Urinary bladder (tissue), 4 donors: ENCODE measurements around the gene HECTD4. TPM values are rescaled to one million over a fixed set of nuclear protein-coding genes. Genes with fewer than 3 reads are reported as not detected.
"Not testable (repeated sequence)": the region's sequence is repeated elsewhere in the genome, so short reads cannot be mapped to it uniquely, and the experiment has no call there.

Source experiments
- DNase-seq: peaks from one replicate; pipeline ENCODE4 v3.0.0-alpha.2; 2015; ENCODE audit errors: extremely low spot score
- H3K27ac ChIP-seq: one replicate; pipeline ENCODE4 v1.5.1; 2013; ENCODE audit warnings: low read depth, mild to moderate bottlenecking, moderate library complexity
- H3K36me3 ChIP-seq: one replicate; pipeline ENCODE4 v1.6.1; 2013; ENCODE audit warnings: mild to moderate bottlenecking, moderate library complexity; ENCODE audit not compliant: insufficient read depth
- H3K4me1 ChIP-seq: one replicate; pipeline ENCODE4 v1.6.1; 2013; ENCODE audit warnings: mild to moderate bottlenecking, moderate library complexity; ENCODE audit not compliant: insufficient read depth
- H3K4me3 ChIP-seq: one replicate; pipeline ENCODE4 v1.5.1; 2013; ENCODE audit warnings: low read depth, low read length
- WGBS: extraction: QIAGEN DNeasy Blood & Tissue Kit; methylation state at CpG from one replicate; pipeline ENCODE4 v1.1.7; 2013; 5-methylcytosine and 5-hydroxymethylcytosine counted together
- polyA plus RNA-seq: library from polyadenylated mRNA; stranded (reverse); fragments of 200-250 nt; gene quantifications from one replicate; pipeline ENCODE4 v1.2.3, GENCODE V29; 2013
- total RNA-seq: library from RNA; depleted of rRNA; stranded (reverse); fragments of >200 nt; gene quantifications from one replicate; pipeline ENCODE4 v1.2.3, GENCODE V29; 2014
- donor health status: healthy with polysubstance abuse.
- donor health status: healthy.

Gene HECTD4
- total RNA-seq (87.2 TPM), polyA plus RNA-seq (8.6 TPM)

- peak; percentile 58 for DNase-seq
- Histone ChIP-seq H3K4me3 (peak within 1 kb of the TSS; percentile 98), H3K36me3 (no peaks in the 10 kb centered on the region), H3K27ac (peak within 1 kb of the TSS; percentile 80), H3K4me1 (no peaks in the 10 kb centered on the region)
- WGBS, result 38% methylated on average over 106 of the region's 106 CpGs
These were observed at the start of gene HECTD4 for GRCh38 chr12:112381883-112382796. Gene HECTD4 (minus strand): TSS chr12:112382431. CDS start chr12:112382128, 303 bp downstream.

- H3K36me3 ChIP-seq, result no peaks in the 10 kb centered on the region
- no peak for DNase-seq
- H3K27ac ChIP-seq, result no peak overlapping the region
- WGBS, result 88% methylated on average over 3 of the region's 3 CpGs
- H3K4me3 ChIP-seq, result no peak overlapping the region
- no peaks in the 10 kb centered on the region for H3K4me1 ChIP-seq
These were observed 49.7 kb upstream of the HECTD4 start for GRCh38 chr12:112431965-112432364.

DNA sequence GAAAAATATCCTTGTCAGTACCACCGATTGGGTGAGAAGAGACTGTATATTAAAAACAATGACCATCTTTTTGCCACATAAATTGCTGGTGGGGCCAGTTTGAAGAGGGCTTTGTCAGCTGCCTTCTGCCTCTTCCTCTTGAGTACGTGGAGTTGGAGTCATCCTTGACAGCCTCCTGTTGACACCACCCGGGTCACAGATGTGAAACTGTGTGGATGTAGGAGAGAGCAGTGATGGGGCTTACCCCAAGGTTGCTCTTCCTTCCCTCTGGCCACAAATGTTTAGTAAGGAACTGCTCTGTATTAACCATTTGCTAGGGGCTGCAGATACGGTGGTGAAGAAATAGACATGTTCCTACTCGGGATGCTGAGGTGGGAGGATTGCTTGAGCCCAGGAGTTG, 48.7 kb upstream of the HECTD4 start:
- DNase-seq, result no peak
- H3K36me3 ChIP-seq, result no peaks in the 10 kb centered on the region
- H3K4me1 ChIP-seq, result no peaks in the 10 kb centered on the region
- H3K4me3 ChIP-seq, result no peak overlapping the region
- H3K27ac ChIP-seq, result no peak overlapping the region
- 80% methylated on average over 5 of the region's 5 CpGs for WGBS

DNA sequence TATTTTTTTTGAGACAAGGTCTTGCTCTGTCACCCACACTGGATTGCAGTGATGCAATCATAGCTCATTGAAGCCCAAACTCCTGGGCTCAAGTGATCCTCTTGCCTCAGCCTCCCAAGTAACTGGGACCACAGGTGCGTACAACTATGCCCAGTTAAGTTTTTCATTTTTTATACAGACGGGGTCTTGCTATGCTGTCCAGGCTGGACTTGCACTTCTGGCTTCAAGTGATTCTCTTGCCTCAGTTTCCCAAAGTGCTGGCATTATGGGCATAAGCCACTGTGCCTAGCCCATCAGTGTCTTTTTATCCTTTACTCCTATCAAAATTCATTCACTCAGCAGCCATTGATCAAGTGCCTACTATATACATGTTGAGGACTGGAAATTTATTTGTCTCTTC, 45.5 kb upstream of the HECTD4 start:
- Histone ChIP-seq H3K36me3 (no peaks in the 10 kb centered on the region), H3K4me3 (no peak overlapping the region), H3K4me1 (peaks cover 2% of the 10 kb centered on the region), H3K27ac (no peak overlapping the region)
- no peak for DNase-seq
- WGBS, result 97% methylated on average over 2 of the region's 2 CpGs

- Histone ChIP-seq H3K4me3 (no peak overlapping the region), H3K4me1 (peaks cover 2% of the 10 kb centered on the region), H3K36me3 (no peaks in the 10 kb centered on the region), H3K27ac (no peak overlapping the region)
- WGBS, result 95% methylated on average over 7 of the region's 7 CpGs
- no peak for DNase-seq
These were observed 43.6 kb upstream of the HECTD4 start for GRCh38 chr12:112425582-112426382.

- Histone ChIP-seq H3K27ac (no peak overlapping the region), H3K4me1 (peaks cover 2% of the 10 kb centered on the region), H3K4me3 (no peak overlapping the region), H3K36me3 (no peaks in the 10 kb centered on the region)
- WGBS, result 87% methylated on average over 3 of the region's 3 CpGs
- DNase-seq, result no peak
These were observed 41.9 kb upstream of the HECTD4 start for GRCh38 chr12:112424126-112424525.

DNA sequence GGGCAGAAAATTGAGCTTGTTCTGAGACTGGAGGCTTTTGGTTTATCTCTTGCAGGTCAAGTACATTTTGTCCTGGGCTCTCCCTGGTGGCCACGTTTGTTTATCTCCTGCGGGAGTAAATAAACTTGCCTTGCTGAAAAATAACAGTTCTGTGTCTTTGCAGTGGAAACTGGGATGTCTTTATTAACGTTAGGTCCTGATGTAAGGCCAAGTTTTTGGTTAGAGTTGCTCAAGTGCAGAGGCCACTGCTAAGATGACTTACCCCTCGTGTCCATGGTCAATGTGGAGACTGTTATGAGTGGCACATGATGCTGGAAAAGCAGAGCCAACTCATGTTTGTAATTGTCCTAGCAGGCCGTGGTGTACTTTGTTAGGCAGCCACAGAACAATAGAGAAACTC, 40.3 kb upstream of the HECTD4 start:
- Histone ChIP-seq H3K27ac (peak overlapping the region; percentile 74), H3K36me3 (no peaks in the 10 kb centered on the region), H3K4me1 (peaks cover 4% of the 10 kb centered on the region), H3K4me3 (no peak overlapping the region)
- WGBS, result 46% methylated on average over 5 of the region's 5 CpGs
- no peak for DNase-seq

- DNase-seq, result no peak
- no peaks in the 10 kb centered on the region for H3K36me3 ChIP-seq
- H3K4me3 ChIP-seq, result no peak overlapping the region
- H3K4me1 ChIP-seq, result peaks cover 4% of the 10 kb centered on the region
- H3K27ac ChIP-seq, result no peak overlapping the region
- 95% methylated on average over 1 of the region's 1 CpG for WGBS
These were observed 39.1 kb upstream of the HECTD4 start for GRCh38 chr12:112421363-112421762.

DNA sequence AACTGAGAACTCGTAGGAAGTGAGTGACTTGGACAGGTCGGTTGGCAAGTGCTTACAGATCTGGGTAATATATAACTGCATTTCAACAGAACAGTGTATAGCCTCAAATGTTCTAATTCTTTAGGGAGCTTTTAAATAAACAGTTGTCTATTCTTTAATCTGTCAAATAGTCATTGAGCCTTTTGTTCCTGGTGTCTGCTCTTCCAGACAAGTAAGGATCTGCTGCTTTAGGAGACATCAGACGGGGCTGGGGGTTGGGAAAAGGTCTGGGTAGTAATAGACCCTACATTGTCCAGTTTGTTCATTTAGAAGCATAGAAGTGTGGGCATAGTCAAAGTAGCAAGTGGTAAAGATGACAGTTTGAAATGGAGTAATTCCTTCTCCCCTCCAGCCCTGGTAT, 38.5 kb upstream of the HECTD4 start:
- Histone ChIP-seq H3K27ac (peak overlapping the region; percentile 54), H3K36me3 (no peaks in the 10 kb centered on the region), H3K4me3 (no peak overlapping the region), H3K4me1 (peaks cover 4% of the 10 kb centered on the region)
- DNase-seq, result no peak
- 79% methylated on average over 3 of the region's 3 CpGs for WGBS

DNA sequence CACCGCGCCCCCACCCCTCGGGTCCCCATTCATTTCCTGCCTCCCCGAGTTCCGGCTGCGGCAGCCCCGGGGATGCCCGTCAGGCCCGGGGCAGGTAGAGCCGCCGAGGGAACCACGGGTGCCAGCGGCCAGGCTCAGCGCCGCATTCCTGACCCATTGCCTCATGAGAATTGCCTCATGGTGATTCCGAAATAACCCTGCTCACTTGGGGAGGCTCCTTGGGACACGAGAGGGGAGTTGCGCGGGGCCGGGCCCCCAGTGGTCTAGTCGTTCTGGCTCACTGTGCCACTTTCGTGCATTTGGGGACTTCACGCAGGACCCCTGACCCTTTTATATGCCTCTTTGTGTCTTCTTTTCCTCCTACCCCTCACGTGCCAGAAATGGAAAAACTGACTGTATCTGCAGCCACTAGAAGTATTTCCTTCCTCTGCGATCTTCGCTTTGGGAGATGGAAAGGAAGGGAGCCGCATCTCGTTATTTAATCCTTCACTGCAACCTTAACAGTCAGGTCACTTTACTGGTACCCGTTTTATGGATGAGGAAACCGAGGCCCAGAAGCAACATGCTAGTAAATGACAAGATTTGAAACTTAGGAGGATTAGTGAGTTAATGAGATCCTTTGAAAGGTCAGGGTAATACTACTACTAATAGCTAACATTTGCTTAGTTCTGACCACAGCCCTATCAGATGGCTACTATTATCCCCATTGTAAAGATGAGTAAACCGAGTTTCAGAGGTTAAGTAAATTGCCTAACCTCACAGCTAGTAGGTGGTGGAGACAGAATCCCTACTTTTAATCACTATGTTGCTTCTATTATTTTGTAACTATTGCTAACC, 37.3 kb upstream of the HECTD4 start:
- DNase-seq, result no peak
- Histone ChIP-seq H3K4me1 (peaks cover 4% of the 10 kb centered on the region), H3K36me3 (no peaks in the 10 kb centered on the region), H3K27ac (peak overlapping the region; percentile 99), H3K4me3 (peak overlapping the region; percentile 90)
- 4% methylated on average over 31 of the region's 31 CpGs for WGBS

- WGBS, result under 1% methylated on average over 89 of the region's 89 CpGs
- H3K36me3 ChIP-seq, result no peaks in the 10 kb centered on the region
- peak; percentile 47 for DNase-seq
- peaks cover 2% of the 10 kb centered on the region for H3K4me1 ChIP-seq
- H3K4me3 ChIP-seq, result peak within 1 kb of the TSS; percentile 90
- peak within 1 kb of the TSS; percentile 99 for H3K27ac ChIP-seq
These were observed 36.5 kb upstream of the HECTD4 start, which contains the start of gene PTPN11 for GRCh38 chr12:112418608-112419296. Gene PTPN11 (plus strand): TSS chr12:112418947. CDS start chr12:112419112, 165 bp downstream.

DNA sequence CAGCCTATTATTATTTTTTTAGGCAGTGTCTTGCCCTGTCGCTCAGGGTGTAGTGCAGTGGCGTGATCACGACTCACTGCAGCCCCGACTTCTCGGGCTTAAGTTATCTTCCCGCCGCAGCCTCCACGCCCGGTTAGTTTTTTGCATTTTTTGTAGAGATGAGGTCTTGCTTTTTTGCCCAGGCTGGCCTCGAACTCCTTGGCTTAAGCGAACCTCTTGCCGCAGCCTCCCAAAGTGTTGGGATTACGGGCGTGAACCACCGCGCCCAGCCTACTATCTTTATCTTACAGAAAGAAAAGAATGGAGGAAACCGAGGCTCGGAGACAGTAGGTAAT, 36.0 kb upstream of the HECTD4 start:
- WGBS, result 2% methylated on average over 18 of the region's 18 CpGs
- no peak for DNase-seq
- H3K4me3 ChIP-seq, result peak overlapping the region; percentile 90

GRCh38 chr12:112415457-112415856, 33.2 kb upstream of the HECTD4 start:
- 88% methylated on average over 4 of the region's 4 CpGs for WGBS
- not testable (repeated sequence) for H3K4me1 ChIP-seq, H3K27ac ChIP-seq, DNase-seq, H3K4me3 ChIP-seq, H3K36me3 ChIP-seq

More for the DNA sequence above, 36.0 kb upstream of the HECTD4 start:
- H3K36me3 ChIP-seq, result no peaks in the 10 kb centered on the region
- peak overlapping the region; percentile 99 for H3K27ac ChIP-seq
- H3K4me1 ChIP-seq, result peaks cover 2% of the 10 kb centered on the region
